GM12801 (cell line): ENCODE results near the gene USP2.

ENCODE experiments used
- CTCF ChIP-seq: IDR thresholded peaks from one replicate; pipeline ENCODE4 v1.5.1; 2011; ENCODE audit warnings: control low read depth; ENCODE audit not compliant: insufficient read length; ENCODE audit errors: extremely low read depth

USP2 gene

GRCh38 chr11:119422809-119423508, 41.5 kb upstream of the USP2 start, which contains the start of gene THY1:
THY1 (minus strand) TSS chr11:119423172; CDS start chr11:119420905, 2,267 bp downstream.
- TF ChIP-seq CTCF = no peak

- TF ChIP-seq CTCF = no peak
These were observed 40.7 kb upstream of the USP2 start for GRCh38 chr11:119421941-119422808.

GRCh38 chr11:119421351-119421750, 39.9 kb upstream of the USP2 start:
- no peak for TF ChIP-seq CTCF

- no peak for TF ChIP-seq CTCF
These were observed 39.1 kb upstream of the USP2 start for GRCh38 chr11:119420631-119421030.

GRCh38 chr11:119419834-119420492, 38.5 kb upstream of the USP2 start:
- TF ChIP-seq CTCF = no peak

GRCh38 chr11:119419246-119419645, 37.8 kb upstream of the USP2 start:
- TF ChIP-seq CTCF = no peak

GRCh38 chr11:119418759-119419158, 37.3 kb upstream of the USP2 start:
- no peak for TF ChIP-seq CTCF
